HEK293 (cell line): ENCODE data around the gene SGPL1.

ENCODE experiments used
- CTCF ChIA-PET: fragments of 350-600 bp; formaldehyde crosslinking; extraction: SDS; loops from one replicate; lab custom pipeline; 2021; ENCODE audit warnings: antibody characterized with exemption; lab: Yijun Ruan, JAX
- POLR2A ChIA-PET: fragments of 300-600 bp; formaldehyde crosslinking; extraction: SDS; loops from one replicate; lab custom pipeline; 2020; ENCODE audit warnings: antibody characterized with exemption, inconsistent platforms; lab: Yijun Ruan, JAX
- H3K27ac ChIP-seq: fragments of 200-500 bp; sonication (Bioruptor generic); 2 replicates; pipeline ENCODE4 v1.5.1; 2014; ENCODE audit warnings: low read depth, low read length, control low read depth, inconsistent platforms; ENCODE audit errors: extremely low read depth
- H3K36me3 ChIP-seq, 2 experiments: fragments of 200-500 bp in 1 of 2; sonication (Bioruptor generic) in 1 of 2; 1 replicate in 1 of 2; 2 replicates in 1 of 2; pipeline ENCODE4 v1.5.1; 2014 to 2017; ENCODE audit warnings: inconsistent platforms in 2 of 2, low read length in 2 of 2; ENCODE audit not compliant: control insufficient read depth in 2 of 2, insufficient read depth in 1 of 2
- H3K4me1 ChIP-seq: fragments of 200-500 bp; sonication (Bioruptor generic); 2 replicates; pipeline ENCODE4 v1.5.1; 2014; ENCODE audit warnings: mild to moderate bottlenecking, low read length, inconsistent platforms; ENCODE audit not compliant: control insufficient read depth, insufficient read depth
- H3K4me3 ChIP-seq: 2 replicates; pipeline ENCODE4 v1.5.1; 2011; ENCODE audit warnings: low read depth, mild to moderate bottlenecking, control low read depth, low read length, moderate library complexity
- H3K9me3 ChIP-seq: fragments of 200-500 bp; sonication (Bioruptor generic); 2 replicates; pipeline ENCODE4 v1.5.1; 2014; ENCODE audit warnings: low read depth, low read length, inconsistent platforms; ENCODE audit not compliant: control insufficient read depth, insufficient read depth
- ELK4 ChIP-seq: IDR thresholded peaks from 2 replicates; pipeline ENCODE4 v1.6.1; 2011; ENCODE audit warnings: mild to moderate bottlenecking, low read depth, low read length, borderline replicate concordance
- GLIS2 ChIP-seq: fragments of 450-650 bp; formaldehyde crosslinking; IDR thresholded peaks from 2 replicates; pipeline ENCODE4 v1.5.1; 2016; ENCODE audit warnings: missing biosample characterization, missing genetic modification characterization
- IKZF3 ChIP-seq: fragments of 450-650 bp; IDR thresholded peaks from 2 replicates; pipeline ENCODE4 v1.5.0; 2018; ENCODE audit warnings: missing biosample characterization, mild to moderate bottlenecking, missing genetic modification characterization, moderate library complexity
- REPIN1 ChIP-seq: fragments of 450-650 bp; formaldehyde crosslinking; IDR thresholded peaks from 2 replicates; pipeline ENCODE4 v1.5.1; 2017; ENCODE audit warnings: missing biosample characterization, missing genetic modification characterization, low read depth
- YY1 ChIP-seq: fragments of 450-650 bp; formaldehyde crosslinking; IDR thresholded peaks from 2 replicates; pipeline ENCODE4 v1.5.1; 2018; ENCODE audit warnings: missing biosample characterization, missing genetic modification characterization
- ZFP37 ChIP-seq: fragments of 450-650 bp; formaldehyde crosslinking; IDR thresholded peaks from 2 replicates; pipeline ENCODE4 v1.5.1; 2016; ENCODE audit warnings: missing biosample characterization, missing genetic modification characterization
- ZNF133 ChIP-seq: fragments of 450-650 bp; formaldehyde crosslinking; IDR thresholded peaks from 2 replicates; pipeline ENCODE4 v1.5.1; 2016; ENCODE audit warnings: missing biosample characterization, missing genetic modification characterization
- ZNF248 ChIP-seq: fragments of 450-650 bp; formaldehyde crosslinking; IDR thresholded peaks from 2 replicates; pipeline ENCODE4 v1.5.1; 2017; ENCODE audit warnings: missing biosample characterization, missing genetic modification characterization
- ZNF26 ChIP-seq: fragments of 450-650 bp; formaldehyde crosslinking; IDR thresholded peaks from 2 replicates; pipeline ENCODE4 v1.5.1; 2016; ENCODE audit warnings: missing biosample characterization, missing genetic modification characterization
- ZNF266 ChIP-seq: fragments of 450-650 bp; formaldehyde crosslinking; IDR thresholded peaks from 2 replicates; pipeline ENCODE4 v1.5.1; 2016; ENCODE audit warnings: missing biosample characterization, missing genetic modification characterization, low read depth
- ZNF398 ChIP-seq: fragments of 450-650 bp; formaldehyde crosslinking; IDR thresholded peaks from 2 replicates; pipeline ENCODE4 v1.5.1; 2017; ENCODE audit warnings: missing biosample characterization, missing genetic modification characterization
- ZNF510 ChIP-seq: fragments of 450-650 bp; formaldehyde crosslinking; IDR thresholded peaks from 2 replicates; pipeline ENCODE4 v1.5.1; 2018; ENCODE audit warnings: mild to moderate bottlenecking, missing genetic modification characterization, missing biosample characterization; ENCODE audit not compliant: insufficient replicate concordance
- ZNF624 ChIP-seq: fragments of 450-650 bp; formaldehyde crosslinking; IDR thresholded peaks from 2 replicates; pipeline ENCODE4 v1.5.1; 2017; ENCODE audit warnings: missing biosample characterization, missing genetic modification characterization
- ZNF626 ChIP-seq: fragments of 450-650 bp; sonication (Bioruptor Pico); formaldehyde crosslinking; IDR thresholded peaks from 2 replicates; pipeline ENCODE4 v1.5.1; 2018; ENCODE audit warnings: missing biosample characterization, missing genetic modification characterization, inconsistent platforms
- ZNF664 ChIP-seq: fragments of 450-650 bp; formaldehyde crosslinking; IDR thresholded peaks from 2 replicates; pipeline ENCODE4 v1.5.1; 2016; ENCODE audit warnings: missing biosample characterization, missing genetic modification characterization
- ZNF692 ChIP-seq: fragments of 450-650 bp; formaldehyde crosslinking; IDR thresholded peaks from 2 replicates; pipeline ENCODE4 v1.5.1; 2016; ENCODE audit warnings: missing biosample characterization, missing genetic modification characterization

The SGPL1 gene

GRCh38 chr10:70829543-70829942 is 13.8 kb downstream of the SGPL1 start:
- Histone ChIP-seq H3K36me3 (peaks cover 0 to 14% of the 10 kb centered on the region in 2 experiments; a peak in 2 of 3 replicates), H3K9me3 (no peaks in the 10 kb centered on the region), H3K4me3 (no peak overlapping the region), H3K27ac (no peak overlapping the region), H3K4me1 (peaks cover 14% of the 10 kb centered on the region; the same call in 1 of the 2 replicates)
- TF ChIP-seq ZNF510 (tag by site-specific recombination): no peak
- TF ChIP-seq ZNF26 (tag by site-specific recombination): no peak
- TF ChIP-seq ZNF624: no peak
- peak; percentile 53; the same call in 1 of the 2 replicates for TF ChIP-seq ZNF664 (tag by site-specific recombination)
- ChIA-PET POLR2A (interaction anchor here (0.7 kb wide), 1 partner anchor 9 kb away, joined by 4 read pairs; no protein-coding TSS in a partner anchor), CTCF (interaction anchor here (0.7 kb wide), 1 partner anchor 70 kb away, joined by 4 read pairs; no protein-coding TSS in a partner anchor)

GRCh38 chr10:70830164-70830563 is 14.4 kb downstream of the SGPL1 start:
- no peak overlapping the region for H3K27ac ChIP-seq
- peaks cover 0 to 16% of the 10 kb centered on the region in 2 experiments; a peak in 2 of 3 replicates for H3K36me3 ChIP-seq
- TF ChIP-seq REPIN1 (tag by site-specific recombination) (no peak), ZNF398 (tag by site-specific recombination) (no peak), ZNF133 (tag by site-specific recombination) (no peak)
- ChIA-PET POLR2A (interaction anchor here (0.7 kb wide), 1 partner anchor 8 kb away, joined by 4 read pairs; no protein-coding TSS in a partner anchor), CTCF (no interaction called here)
- no peak overlapping the region for H3K4me3 ChIP-seq
- H3K4me1 ChIP-seq: peaks cover 14% of the 10 kb centered on the region; the same call in 1 of the 2 replicates
- no peaks in the 10 kb centered on the region for H3K9me3 ChIP-seq

GRCh38 chr10:70832221-70832620 is 16.5 kb downstream of the SGPL1 start:
- ChIA-PET CTCF (interaction anchor here (0.8 kb wide), 1 partner anchor 15 kb away, joined by 3 read pairs; no protein-coding TSS in a partner anchor), POLR2A (no interaction called here)

More at GRCh38 chr10:70832221-70832620, 16.5 kb downstream of the SGPL1 start:
- peaks cover 5 to 8% of the 10 kb centered on the region in 2 experiments; a peak in 2 of 3 replicates for H3K36me3 ChIP-seq
- peaks cover 11% of the 10 kb centered on the region; the same call in 1 of the 2 replicates for H3K4me1 ChIP-seq
- no peak overlapping the region for H3K27ac ChIP-seq
- TF ChIP-seq ZNF692 (tag by site-specific recombination) (no peak), ZFP37 (no peak), ZNF626 (tag by site-specific recombination) (no peak), ZNF266 (tag by site-specific recombination) (no peak), ZNF248 (tag by site-specific recombination) (no peak), IKZF3 (tag by site-specific recombination) (no peak), GLIS2 (no peak), ELK4 (no peak), YY1 (no peak)
- no peaks in the 10 kb centered on the region for H3K9me3 ChIP-seq
- H3K4me3 ChIP-seq: no peak overlapping the region
